UCSD-AML1 (cell line): ENCODE data around the gene UTS2B.

Experiments used
- DNase-seq: peaks from one replicate; lab custom pipeline; 2025; ENCODE audit not compliant: unreplicated experiment; lab: John Stamatoyannopoulos, UW

UTS2B gene

DNA sequence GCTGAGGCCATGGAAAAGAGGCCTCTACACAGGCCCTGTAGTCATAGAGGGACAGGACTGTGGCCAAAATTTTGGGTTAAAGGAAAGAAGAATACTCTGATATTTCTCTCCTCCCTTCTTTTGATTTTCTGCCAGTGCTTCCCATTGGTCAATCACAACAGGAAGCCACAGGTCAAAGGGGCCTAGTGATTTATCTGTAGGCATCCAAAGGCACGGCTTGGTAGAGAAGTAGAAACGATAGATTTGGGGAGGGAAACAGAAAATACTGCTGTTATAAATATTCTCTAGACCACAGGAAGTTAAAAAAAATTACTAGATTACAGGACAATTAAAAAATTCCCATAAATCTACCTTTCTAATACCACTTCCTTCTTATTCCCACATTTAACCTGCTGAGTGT lies 2.8 kb downstream of the UTS2B start:
- no peak for DNase-seq

DNA sequence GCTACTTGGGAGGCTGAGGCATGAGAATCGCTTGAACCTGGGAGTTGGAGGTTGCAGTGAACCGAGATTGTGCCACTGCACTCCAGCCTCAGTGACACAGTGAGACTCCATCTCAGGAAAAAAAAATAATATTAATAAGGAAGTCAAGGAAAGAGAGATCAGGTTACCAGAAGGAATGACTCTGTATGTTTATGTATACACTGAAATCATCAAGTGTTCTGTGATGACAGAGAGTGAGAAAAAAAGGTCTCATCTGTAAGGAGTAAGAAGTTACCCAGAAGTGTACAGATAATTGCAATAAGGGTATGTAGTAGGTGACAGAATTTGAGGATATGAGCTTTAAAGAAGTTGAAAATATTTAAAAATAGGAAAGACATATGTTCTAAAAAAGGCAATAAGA lies 5.4 kb downstream of the UTS2B start:
- DNase-seq, result no peak

DNA sequence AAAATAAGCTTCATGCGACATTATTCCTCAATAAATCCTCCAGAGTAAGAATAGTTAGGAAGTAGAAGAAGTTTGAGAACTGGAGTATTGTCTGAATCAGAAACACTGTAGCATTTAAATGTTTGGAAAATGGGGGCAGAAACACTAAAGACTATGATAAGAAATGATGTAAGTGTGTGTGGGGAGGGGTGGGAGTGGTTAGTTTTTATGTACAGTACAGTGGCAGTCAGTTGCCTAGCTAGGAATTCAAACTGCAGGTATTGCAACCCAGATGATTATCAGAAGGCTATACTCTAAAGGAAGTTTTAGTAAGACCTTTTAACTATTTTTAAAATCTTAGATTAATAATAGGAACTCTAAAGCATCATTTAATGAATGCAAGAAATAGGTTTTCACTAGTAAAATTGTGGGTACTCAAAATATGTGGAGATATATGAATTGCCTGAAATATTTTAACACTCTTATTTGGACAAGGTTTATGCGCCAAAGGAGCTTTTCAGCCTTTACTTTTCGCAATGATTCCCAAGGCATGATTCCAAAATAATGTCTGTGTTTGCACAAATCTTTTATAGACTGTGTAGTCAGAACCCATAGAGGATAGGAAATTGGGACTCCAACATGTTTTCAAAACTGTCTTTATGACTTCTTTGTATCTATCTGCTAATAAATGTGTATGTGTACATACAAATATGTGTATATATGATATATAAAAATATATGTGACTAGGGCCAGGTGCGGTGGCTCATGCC lies 9.1 kb downstream of the UTS2B start:
- DNase-seq, result no peak

DNA sequence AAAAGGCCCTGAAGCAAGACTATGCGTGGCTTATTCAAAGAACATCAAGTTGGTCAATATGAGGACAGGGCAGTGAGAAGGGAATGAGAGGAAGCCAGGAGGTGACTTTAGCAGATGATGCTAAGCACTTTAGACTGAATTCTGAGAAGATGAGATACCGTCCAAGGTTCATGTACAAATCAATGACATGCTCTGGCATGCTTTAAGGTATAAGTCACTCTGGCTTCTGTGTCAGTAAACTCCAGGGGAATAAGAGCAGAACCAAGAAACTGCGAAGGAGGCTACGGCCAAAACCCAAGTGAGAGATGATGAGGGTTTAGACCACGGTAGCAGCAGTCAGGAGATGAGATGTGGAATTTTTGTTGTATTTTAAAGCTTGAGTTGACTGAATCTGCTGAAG lies 10.0 kb downstream of the UTS2B start:
- no peak for DNase-seq

DNA sequence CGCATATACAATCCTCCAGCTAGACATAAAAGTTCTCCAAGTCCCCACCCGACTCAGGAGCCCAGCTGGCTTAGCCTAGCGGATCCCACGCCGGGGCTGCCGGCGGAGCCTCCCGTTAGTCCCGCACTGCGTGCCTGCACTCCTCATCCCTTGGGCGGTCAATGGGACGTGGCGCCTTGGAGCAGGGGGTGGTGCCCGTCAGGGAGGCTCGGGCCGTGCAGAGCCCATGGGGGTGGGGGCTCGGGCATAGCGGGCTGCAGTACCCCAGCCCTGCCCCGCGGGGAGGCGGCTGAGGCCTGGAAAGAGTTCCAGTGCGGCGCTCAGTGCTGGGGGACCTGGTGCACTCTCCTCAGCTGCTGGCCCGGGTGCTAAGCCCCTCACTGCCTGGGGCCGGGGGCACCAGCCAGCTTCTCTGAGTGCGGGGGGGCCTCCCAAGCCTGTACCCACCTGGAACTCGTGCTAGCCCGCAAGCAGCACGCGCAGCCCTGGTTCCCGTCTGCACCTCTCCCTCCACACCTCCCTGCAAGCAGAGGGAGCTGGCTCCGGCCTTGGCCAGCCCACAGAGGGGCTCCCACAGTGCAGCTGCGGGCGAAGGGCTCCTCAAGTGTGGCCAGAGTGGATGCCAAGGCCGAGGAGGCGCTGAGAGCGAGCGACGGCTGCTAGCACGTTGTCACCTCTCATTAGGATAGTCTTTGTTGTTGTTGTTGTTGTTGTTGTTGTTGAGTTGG lies 13.3 kb downstream of the UTS2B start:
- no peak for DNase-seq

DNA sequence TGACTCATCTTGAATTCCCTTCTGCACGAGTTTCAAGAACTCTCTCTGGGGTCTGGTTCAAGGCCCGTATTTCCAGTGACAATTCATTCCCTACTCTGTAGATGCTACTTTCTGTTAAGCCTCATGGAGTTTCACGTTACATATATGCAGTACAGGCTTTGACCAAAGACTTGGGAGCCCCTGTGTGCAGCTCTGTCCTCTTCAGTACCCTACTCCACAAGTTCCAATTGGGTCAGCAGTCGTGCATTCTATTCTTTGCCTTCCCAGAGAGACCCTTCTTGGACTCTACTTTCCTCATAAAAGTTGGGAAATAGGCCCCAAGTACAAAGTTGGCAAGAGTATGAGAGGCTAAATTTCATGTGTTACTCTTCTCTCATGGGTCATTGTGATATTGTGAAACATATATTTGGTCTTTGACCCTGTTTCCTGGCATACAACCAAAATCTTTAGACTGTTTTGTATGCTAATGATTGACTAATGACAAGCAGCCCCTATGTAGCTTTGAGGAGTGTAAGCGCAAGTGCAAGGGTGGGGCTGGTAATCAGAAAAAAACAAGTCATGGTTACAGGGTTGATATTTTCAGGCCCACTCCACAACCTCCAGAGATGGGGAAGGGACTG lies 16.1 kb downstream of the UTS2B start:
- no peak for DNase-seq

DNA sequence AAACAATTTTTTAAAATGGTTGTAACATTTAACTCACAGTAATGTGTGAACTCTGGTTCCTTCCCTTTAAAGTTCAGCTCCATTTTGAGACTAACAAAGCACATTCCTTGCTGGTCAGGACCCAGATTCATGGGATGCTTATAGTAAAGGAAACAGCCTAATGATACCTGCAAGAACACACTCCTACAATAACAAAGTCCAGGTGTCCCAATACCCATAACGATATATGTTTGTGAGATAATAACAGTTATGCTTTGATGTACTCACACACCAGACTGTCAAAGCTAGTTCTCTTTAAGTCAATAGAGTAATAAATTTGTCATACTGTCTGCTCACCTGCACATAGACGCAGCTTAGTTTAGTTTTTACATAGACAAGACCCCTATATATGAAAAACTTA lies 17.0 kb downstream of the UTS2B start:
- DNase-seq, result no peak

DNA sequence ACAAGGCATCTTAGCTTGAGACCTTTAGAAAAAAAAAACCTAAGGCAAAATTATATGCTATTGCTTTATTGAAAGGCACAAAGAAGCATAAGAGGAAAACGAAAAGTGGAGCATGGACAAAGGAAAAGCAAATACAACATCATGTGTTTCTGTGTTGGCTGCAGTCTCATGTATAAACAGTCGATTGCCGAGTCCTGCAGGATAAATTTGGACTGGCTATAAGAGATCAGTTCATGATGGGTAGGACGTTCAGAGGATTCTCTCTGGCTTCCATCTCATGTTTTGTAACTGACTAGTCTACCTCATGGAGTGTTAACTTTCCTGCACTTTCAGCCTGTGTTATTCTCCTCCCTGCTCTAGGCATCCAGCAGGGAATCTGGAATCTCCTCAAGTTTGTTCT lies 23.0 kb downstream of the UTS2B start:
- no peak for DNase-seq

DNA sequence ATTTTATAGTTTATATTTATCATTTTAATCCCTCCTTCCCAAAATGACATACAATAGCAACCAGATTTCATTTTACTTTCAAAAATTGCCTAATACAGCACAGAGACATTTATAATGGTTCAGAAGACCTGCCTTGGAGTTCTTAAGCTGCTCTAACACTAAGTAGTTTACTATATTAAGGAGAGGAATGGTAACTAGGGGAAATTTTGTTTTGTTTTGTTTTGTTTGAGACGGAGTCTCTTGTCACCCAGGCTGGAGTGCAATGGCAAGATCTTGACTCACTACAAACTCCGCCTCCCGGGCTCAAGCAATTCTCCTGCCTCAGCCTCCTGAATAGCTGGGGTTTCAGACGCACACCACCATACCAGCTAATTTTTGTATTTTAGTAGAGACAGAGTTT lies 23.9 kb downstream of the UTS2B start:
- DNase-seq, result no peak

DNA sequence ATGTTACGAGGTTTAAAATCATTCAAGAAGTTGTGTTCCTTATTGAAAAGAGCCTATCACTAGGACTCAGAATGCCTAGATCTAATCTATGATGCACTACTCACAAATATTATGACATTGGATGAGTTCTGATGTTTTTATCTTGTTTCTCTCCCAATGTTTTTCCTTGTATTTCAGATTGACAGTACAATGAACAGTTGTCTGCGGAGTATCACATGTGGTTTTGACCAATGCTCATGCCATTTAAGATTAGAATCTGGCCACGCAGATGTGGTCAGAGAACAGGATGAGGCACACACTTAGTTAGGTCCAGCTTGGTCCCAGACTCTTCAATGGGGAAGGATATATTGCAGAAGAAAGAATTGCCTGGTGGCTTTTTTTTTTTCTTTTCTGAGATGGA lies 26.7 kb downstream of the UTS2B start:
- DNase-seq, result no peak

DNA sequence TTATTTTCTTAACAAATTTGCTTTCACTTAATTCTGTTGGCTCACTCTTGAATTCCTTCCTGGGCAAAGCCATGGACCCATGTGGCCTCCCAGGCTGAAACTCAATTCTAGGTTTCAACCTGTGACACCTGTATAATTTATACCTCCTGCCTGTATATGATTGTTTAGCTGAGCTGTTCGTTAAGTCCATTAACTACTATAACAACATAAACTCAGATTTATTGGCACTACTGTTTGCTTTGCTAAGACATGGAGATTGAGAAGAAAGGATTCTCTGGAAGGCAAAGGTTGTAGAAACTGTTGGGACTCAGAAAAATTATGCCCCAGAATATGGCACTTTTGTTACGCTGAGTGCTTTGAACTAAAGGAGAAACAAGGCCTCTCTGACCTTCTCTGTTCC lies 27.9 kb downstream of the UTS2B start:
- no peak for DNase-seq

DNA sequence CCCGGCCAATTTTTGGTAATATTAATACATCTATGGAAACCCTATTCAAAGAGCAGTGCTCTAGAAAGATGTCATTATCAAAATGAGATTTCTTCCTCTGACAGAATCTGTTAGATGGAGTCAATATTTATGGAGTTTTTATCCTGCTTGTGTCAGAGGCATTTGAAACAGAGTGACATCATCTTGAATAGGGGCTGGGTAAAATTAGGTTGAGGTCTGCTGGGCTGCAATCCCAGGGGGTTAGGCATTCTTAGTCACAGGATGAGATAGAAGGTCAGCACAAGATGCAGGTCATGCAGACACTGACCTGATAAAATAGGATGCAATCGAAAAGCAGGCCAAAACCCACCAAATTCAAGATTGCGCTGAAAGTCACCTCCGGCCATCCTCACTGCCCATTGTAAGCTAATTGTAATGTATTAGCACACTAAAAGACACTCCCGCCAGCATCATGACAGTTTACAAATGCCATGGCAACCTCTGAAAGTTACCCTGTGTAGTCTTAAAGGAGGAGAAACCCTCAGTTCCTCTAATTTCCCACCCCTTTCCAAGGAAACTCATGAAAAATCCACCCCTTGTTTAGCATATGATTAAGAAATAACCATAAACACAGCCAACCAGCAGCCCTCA lies 28.4 kb downstream of the UTS2B start:
- no peak for DNase-seq

DNA sequence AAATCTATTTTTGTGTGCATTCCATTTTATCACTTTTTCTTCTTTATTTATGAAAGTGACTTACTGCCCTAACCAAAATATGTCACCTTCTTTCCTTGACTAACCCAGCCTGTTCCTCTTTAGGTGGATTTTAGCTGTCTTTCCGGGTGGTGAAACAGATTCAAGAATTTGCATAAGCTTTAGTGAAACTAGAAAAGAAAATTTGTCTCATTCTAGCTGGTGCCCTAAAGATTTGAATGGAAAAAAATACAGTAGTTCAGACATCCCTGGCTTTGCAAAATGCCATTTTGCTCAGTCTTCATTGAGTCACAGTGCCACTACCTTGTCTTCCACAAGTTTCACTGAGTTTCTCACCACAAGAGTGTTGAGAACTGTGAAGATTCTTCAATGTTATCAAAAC lies 29.3 kb downstream of the UTS2B start:
- no peak for DNase-seq

DNA sequence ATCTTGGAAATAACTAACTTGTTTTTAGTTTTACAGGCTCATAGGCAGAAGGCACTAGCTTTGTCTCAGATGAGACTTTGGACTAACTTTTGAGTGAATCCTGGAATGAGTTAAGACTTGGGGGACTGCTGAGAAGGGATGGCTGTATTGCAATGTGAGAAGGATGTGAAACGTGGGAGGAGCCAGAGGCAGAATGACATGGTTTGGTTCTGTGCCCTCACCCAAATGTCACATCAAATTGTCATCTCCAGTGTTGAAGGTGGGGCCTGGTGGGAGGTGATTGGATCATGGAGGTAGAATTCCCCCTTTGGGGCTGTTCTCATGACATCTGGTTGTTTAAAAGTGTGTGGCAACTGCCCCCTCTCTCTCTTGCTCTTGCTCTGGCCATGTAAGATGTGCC lies 29.9 kb downstream of the UTS2B start:
- no peak for DNase-seq

DNA sequence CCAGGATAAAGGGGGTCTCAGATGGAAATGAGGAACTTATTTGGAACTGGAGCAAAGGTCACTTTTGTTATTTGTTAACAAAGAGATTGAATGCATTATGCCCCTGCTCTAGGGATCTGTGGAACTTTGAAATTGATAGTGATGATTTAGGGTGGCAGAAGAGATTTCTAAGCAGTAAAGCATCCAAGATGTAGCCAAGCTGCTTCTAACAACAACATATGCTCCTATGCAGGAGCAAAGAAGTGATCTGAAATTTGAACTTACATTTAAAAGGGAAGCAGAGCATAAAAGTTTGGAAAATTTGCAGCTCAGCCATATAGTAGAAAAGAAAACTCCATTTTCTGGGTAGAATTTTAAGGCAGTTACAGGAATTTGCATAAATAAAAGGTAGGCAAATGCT lies 31.5 kb downstream of the UTS2B start:
- no peak for DNase-seq

DNA sequence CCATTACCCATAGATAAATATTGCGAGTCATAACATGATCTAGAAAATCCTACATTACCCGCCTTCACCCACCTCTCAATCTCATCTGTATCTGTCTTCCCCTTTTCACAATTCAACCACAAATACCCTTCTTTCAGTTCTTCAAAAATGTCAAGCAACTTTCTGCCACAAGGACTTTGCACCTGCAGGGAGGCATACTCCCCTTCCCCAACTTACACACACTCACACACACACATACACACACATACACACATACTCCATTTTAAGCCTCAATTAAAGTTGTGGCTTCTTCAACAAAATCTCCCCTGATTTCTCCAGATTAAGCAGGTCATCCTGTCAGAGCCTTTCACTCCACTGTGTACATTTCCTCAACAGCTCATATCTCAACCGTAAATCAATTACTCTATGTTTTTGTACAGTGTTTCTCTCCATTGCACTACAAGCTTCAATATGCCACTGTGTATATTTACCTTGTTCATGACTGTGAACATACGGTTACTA lies 34.2 kb downstream of the UTS2B start:
- no peak for DNase-seq

DNA sequence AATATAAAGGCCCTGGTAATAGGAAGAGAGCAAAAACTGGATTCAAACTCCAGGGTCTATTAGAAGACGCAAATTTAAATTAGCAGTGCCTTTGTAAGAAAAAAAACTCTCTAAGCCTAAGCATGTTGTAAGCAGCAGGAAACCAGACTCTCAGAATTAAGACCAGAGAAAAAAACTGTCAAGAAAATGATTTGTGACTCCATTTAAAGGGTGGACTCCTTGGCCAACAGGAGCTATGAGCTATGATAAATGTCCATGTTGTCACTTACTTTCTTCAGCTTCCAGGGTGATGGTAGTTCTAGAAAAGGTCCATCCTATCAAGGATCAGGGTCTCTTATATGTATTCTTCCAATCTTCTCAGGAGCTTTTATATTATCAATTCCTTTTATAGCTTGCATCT lies 36.0 kb downstream of the UTS2B start:
- DNase-seq, result no peak

DNA sequence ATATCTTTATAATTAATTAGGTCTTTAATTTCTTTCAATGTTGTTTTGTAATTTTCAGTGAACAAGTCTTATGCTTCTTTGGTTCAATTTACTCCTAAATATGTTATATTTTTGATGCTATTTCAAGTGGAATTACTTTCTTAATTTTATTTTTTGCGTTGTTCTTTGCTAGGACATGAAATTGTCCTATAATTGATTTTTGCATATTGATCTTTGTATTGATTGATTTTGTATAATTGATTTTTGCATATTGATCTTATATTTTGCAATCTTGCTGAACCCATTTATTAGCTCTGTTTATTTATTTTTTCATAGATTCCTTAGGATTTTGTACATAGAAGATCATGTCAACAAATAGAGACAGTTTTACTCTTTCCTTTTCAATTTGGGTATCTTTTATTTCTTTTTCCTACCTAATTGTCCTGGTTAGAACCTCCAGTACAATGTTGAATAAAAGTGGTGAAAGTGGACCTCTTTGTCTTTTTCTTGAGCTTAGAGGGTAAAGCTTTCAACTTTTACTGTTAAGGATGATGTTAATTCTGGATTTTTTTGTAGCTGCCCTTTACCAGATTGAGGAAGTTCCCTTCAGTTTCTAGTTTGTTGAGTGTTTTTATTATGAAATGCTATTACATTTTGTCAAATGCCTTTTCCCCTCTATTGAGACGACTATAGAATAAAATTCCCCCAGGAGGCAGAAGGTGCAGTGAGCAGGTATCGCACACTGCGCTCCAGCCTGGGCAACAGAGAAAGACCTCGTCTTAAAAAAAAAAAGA lies 37.9 kb downstream of the UTS2B start:
- no peak for DNase-seq

DNA sequence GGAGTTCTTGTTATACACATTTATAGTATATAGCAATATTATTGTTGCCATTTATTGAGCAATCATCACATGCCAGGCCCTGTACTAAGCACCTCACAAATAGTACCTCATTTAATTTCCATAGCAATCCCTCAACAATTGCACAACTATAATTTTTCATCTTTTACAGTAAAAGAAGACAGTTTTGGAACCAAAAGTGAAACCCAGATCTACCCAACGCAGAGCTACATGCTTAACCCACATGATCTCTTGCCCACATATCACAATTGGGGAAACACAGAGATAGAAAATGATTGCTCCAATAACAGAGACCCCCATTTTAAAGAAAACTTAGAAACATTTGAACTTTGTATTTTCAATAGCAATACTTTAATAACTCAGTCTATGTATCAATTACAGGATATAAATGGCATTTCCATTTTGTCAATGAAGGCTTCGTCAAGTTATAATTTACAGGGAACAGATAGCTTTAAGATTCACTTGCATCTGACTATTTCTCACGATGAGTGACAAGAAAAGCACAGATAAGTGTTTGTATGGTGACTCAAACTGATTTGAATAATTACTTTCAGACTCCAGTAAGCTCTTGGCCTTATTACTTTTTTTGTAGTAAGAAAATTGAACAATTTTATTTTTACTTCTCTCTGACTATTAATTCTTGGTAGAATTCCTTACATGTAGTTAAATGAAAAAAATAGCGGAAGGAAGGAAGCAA lies 39.9 kb downstream of the UTS2B start:
- no peak for DNase-seq

DNA sequence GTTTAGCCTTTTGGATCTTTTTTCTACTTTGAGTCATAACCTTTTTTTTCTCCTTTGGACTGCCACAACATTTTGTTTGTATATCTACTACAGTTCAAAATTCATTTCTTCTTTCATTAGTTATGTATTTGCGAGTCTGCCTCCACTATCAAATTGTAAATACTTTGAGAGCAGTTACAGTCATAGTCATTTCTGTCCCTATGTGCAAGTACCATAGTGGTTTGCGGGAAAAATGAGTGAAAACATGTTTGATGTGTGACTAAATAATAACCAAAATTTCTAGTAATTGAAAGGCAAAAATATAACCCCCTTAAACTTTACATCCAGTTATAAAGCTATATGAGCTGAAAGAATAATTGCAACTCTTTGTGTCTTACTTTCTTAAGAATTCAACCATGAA lies 46.9 kb downstream of the UTS2B start:
- no peak for DNase-seq
